Muscle of back (tissue), 13 donors: Measurements from ENCODE around the gene TMEM25. TPM values are rescaled to one million over a fixed set of nuclear protein-coding genes. Genes with fewer than 3 reads are reported as not detected.
A peak's percentile ranks its signal among the peaks of the same experiment; 100 is the strongest.
"Not testable (repeated sequence)": the region's sequence is repeated elsewhere in the genome, so short reads cannot be mapped to it uniquely, and the experiment has no call there.

Source experiments
- DNase-seq, 3 donors: peaks; one replicate each; pipeline versions ENCODE4 v3.0.0 to v3.0.0-alpha.2; 2013
- long read RNA-seq, 9 donors: transcript quantifications; one replicate each; lab custom pipeline, GENCODE V29; 2026
- polyA plus RNA-seq, 10 donors: library from polyadenylated mRNA; unstranded; fragments of 120-200 nt; gene quantifications; one replicate each; pipeline ENCODE4 v1.2.1, GENCODE V29; 2013; ENCODE audit not compliant: insufficient read length in 10 of 10

TMEM25 gene
- 10 to 100 TPM; 14.1 to 22.2 (median 16.3) TPM for polyA plus RNA-seq
- long read RNA-seq, donor 1, partial matches to known transcripts: 0 of 3 reads
- long read RNA-seq, donor 1, other reads (novel, unspliced or antisense): 0 of 3 reads
- long read RNA-seq, donor 2, partial matches to known transcripts: 0 of 1 reads
- long read RNA-seq, donor 2, other reads (novel, unspliced or antisense): 0 of 1 reads
- long read RNA-seq, donor 3: 0 reads
- long read RNA-seq, donor 4, partial matches to known transcripts: 0 of 8 reads
- long read RNA-seq, donor 4, other reads (novel, unspliced or antisense): 7 of 8 reads
- long read RNA-seq, donor 5, partial matches to known transcripts: 0 of 2 reads
- long read RNA-seq, donor 5, other reads (novel, unspliced or antisense): 0 of 2 reads
- long read RNA-seq, donor 6, partial matches to known transcripts: 0 of 2 reads
- long read RNA-seq, donor 6, other reads (novel, unspliced or antisense): 0 of 2 reads
- long read RNA-seq, donor 7, partial matches to known transcripts: 0 of 2 reads
- long read RNA-seq, donor 7, other reads (novel, unspliced or antisense): 0 of 2 reads
- long read RNA-seq, donor 8, partial matches to known transcripts: 7 of 8 reads
- long read RNA-seq, donor 8, other reads (novel, unspliced or antisense): 0 of 8 reads
- long read RNA-seq, donor 9: 0 reads

DNA sequence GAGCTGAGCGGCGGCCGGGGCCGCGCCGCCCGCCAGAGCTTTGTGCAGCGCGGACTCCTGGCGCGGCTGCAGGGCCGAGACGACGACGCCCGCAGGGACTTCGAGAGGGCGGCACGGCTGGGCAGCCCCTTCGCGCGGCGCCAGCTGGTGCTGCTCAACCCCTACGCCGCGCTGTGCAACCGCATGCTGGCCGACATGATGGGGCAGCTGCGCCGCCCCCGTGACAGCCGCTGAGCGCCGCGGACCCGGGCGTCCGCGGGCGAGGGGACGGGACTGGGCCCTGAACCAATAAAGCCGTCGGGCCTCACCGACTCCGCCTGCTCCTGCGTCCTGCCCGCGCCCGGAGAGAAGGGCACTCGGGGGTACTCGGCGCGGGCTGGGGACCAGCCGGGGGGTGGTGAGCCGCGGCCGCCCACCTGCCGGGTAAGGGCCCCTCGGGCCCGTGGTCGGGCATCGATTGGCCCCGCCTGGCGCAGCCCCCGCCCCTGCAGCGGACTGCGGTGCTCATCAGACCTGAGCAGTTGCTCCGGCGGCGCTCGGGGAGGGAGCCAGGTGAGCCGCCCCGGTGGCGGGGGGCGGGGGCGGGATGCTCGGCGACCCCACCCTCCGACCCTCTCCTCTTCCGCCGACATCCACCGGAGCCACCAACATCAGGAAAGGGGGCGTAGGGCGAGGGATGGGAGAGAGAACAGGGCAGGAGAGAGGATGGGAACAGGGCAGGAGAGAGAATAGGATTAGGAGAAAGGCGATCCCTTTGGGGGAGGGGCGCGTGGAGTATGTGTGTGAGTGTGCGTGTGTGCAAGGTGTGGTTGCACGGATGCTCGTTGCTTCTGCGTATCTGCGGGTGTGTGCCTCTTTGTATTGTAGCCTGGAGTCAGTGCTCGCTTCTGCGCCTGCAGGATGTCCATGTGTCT is at the start of gene TMEM25:
TSS of gene TMEM25 (plus strand) at position 510 of the 914 bp plus-strand sequence. CDS start 610 bp downstream, outside the sequence.
- DNase-seq: peak; percentile 33 to 90 (median 68)

DNA sequence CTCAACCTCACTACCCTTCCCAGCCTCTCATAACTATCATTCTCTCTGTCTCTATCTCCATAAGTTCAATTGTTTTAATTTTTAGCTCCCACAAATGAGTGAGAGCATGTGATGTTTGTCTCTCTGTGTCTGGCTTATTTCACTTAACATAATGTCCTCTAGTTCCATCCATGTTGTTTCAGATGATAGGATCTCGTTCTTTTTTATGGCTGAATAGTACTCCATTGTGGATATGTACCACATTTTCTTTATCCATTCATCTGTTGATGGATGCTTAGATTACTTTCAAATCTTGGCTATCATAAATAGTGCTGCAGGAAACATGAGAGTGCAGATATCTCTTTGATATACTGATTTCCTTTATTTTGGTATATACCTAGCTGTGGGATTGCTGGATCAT is 49.8 kb upstream of the TMEM25 start:
- not testable (repeated sequence) for DNase-seq

GRCh38 chr11:118484405-118484804 is 46.6 kb upstream of the TMEM25 start:
- DNase-seq: no peak

DNA sequence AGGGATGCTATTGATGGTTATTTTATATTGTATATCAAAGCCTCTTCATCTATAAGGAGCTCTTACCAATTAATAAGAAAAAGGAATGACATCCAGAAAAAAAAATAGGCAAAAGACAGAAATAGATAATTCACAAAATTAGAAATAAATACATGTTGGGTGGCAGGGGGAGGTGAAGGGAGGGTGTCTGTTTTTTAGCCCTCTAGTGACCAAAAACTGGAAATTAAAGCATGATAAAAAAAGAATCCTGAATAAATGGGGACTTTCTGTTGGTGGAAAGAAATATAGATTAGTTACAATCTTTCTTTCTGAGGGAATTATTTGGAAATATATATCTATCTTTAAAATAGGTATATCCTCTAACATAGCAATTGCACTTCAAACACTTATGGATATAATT is 45.7 kb upstream of the TMEM25 start:
- no peak for DNase-seq

DNA sequence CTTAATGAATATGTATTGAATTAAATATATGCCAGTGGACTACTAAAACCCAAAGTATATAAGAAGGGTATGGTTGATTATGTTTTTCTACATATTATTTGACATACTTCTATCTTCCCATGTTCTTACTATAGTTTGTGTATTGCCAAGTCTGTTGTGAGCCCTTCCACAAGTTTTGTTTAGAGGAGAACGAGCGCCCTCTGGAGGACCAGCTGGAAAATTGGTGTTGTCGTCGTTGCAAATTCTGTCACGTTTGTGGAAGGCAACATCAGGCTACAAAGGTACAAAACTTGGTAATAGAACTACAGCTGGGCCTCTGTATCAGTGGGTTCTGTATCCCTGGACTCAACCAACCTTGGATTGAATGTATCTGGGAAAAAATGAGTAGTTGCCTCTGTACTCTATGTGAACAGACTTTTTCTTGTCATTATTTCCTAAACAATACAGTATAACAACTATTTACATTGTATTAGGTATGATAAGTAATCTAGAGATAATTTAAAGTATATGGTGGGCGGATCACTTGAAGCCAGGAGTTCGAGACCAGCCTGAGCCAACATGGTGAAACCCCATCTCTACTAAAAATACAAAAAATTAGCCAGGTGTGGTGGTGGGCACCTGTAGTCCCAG is 42.4 kb upstream of the TMEM25 start:
- DNase-seq: peak; percentile 74 to 87 (median 85)

DNA sequence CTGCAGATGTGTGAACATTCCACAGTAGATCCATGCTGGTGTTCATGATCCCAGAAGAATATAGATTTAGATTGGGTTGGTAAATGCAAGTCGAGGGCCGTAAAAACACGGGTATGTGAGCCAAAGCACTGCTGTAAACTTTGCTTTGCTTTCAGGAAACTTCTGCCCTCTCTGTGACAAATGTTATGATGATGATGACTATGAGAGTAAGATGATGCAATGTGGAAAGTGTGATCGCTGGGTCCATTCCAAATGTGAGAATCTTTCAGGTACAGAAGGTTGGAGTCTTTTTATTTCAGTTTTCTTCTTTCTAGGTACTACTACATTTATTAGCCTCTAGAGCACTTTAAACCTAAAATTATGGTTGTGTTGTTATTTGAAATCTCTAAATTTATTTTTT is 40.0 kb upstream of the TMEM25 start:
- DNase-seq: no peak

DNA sequence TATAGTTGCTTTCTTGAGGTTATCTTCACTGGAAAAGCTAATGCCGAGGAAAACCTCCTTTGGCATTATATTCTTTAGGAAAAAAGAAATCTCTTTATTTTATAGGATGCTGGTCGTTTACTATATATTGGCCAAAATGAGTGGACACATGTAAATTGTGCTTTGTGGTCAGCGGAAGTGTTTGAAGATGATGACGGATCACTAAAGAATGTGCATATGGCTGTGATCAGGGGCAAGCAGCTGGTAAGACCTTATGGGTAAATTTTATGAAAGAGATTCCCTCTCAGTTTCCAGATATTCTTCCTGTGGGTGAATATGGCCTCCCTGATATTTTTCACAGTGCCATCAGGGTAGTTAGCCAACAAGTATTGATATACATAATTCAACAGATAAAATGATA is 33.2 kb upstream of the TMEM25 start:
- DNase-seq: no peak

DNA sequence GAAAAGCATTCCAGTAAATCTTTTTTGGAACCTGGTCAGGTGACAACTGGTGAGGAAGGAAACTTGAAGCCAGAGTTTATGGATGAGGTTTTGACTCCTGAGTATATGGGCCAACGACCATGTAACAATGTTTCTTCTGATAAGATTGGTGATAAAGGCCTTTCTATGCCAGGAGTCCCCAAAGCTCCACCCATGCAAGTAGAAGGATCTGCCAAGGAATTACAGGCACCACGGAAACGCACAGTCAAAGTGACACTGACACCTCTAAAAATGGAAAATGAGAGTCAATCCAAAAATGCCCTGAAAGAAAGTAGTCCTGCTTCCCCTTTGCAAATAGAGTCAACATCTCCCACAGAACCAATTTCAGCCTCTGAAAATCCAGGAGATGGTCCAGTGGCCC is 27.8 kb upstream of the TMEM25 start:
- no peak for DNase-seq

DNA sequence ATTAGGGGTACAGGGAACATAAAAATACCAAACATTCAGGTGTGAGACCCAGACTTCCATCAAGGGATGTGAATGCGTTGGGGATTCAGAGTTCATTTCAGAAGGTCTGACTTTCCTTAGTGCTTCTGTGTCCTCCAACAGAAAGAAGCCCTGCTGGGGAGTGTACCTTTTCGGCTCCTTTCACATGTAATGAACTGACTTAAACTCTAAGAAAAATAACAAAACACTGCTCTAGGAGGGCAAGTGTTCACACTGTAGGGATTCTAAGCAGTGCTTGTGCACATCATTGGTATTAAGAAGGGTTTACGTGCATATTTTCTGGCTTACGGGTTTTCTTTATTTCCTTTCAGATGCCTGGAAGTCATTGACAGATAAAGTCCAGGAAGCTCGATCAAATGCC is 19.4 kb upstream of the TMEM25 start:
- DNase-seq: no peak

GRCh38 chr11:118514103-118514502 is 16.9 kb upstream of the TMEM25 start:
- DNase-seq: no peak

DNA sequence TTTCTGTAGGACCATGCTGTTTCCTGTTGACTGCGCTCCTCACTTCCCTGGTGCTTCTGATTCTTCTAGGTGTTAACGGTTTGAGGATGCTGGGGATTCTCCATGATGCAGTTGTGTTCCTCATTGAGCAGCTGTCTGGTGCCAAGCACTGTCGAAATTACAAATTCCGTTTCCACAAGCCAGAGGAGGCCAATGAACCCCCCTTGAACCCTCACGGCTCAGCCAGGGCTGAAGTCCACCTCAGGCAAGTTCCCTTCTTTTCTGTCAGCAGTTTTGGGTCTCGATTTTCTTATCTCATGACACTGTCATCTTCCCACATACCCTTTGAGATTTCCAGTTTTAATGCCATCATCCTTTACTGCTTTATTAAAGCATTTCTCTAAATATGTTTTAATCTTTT is 11.4 kb upstream of the TMEM25 start:
- DNase-seq: no peak

GRCh38 chr11:118521892-118522311 is 9.1 kb upstream of the TMEM25 start:
- DNase-seq: peak; percentile 16 to 32 (median 19)

DNA sequence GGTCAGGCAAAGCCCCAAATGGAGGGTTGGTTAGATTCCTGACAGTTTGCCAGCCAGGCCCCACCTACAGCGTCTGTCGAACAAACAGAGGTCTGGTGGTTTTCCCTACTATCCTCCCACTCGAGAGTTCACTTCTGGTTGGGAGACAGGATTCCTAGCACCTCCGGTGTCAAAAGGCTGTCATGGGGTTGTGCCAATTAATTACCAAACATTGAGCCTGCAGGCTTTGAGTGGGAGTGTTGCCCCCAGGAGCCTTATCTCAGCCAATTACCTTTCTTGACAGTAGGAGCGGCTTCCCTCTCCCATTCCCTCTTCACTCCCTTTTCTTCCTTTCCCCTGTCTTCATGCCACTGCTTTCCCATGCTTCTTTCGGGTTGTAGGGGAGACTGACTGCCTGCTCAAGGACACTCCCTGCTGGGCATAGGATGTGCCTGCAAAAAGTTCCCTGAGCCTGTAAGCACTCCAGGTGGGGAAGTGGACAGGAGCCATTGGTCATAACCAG is 8.4 kb upstream of the TMEM25 start:
- DNase-seq: peak in 1 of 3 donors; percentile 13

DNA sequence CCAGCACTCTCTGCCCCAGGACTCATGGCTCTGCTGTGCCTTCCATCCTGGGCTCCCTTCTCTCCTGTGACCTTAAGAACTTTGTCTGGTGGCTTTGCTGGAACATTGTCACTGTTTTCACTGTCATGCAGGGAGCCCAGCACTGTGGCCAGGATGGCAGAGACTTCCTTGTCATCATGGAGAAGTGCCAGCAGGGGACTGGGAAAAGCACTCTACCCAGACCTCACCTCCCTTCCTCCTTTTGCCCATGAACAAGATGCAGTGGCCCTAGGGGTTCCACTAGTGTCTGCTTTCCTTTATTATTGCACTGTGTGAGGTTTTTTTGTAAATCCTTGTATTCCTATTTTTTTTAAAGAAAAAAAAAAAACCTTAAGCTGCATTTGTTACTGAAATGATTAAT is 6.6 kb upstream of the TMEM25 start:
- no peak for DNase-seq

DNA sequence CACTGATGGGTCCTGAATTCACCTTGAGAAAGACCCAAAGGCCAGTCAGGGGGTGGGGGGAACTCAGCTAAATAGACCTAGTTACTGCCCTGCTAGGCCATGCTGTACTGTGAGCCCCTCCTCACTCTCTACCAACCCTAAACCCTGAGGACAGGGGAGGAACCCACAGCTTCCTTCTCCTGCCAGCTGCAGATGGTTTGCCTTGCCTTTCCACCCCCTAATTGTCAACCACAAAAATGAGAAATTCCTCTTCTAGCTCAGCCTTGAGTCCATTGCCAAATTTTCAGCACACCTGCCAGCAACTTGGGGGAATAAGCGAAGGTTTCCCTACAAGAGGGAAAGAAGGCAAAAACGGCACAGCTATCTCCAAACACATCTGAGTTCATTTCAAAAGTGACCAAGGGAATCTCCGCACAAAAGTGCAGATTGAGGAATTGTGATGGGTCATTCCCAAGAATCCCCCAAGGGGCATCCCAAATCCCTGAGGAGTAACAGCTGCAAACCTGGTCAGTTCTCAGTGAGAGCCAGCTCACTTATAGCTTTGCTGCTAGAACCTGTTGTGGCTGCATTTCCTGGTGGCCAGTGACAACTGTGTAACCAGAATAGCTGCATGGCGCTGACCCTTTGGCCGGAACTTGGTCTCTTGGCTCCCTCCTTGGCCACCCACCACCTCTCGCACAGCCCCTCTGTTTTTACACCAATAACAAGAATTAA is 6.1 kb upstream of the TMEM25 start:
- peak in 1 of 3 donors; percentile 35 for DNase-seq

DNA sequence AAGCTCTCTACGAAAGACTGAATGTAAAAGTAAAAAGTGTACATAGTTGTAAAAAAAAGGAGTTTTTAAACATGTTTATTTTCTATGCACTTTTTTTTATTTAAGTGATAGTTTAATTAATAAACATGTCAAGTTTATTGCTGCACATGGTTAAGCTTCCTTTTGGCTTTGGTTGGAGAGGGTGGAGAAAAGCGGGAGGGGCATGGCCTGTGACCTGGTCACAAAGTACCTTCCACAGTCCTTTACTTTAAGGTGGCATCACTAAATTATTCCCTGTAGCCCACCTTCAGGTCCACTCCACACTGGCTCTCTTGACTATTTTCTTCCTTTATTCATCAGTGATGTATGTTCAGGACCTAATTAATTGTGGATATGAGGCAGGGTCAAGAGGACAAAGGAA is 4.3 kb upstream of the TMEM25 start:
- DNase-seq: no peak

GRCh38 chr11:118527109-118527508 is 3.9 kb upstream of the TMEM25 start, which contains the start of gene TTC36:
TTC36 (plus strand) TSS chr11:118527474; CDS start chr11:118527495, 21 bp downstream.
- DNase-seq: no peak

GRCh38 chr11:118528511-118528910 is 2.5 kb upstream of the TMEM25 start:
- no peak for DNase-seq

GRCh38 chr11:118529584-118530175 is 1.3 kb upstream of the TMEM25 start:
- DNase-seq: no peak

GRCh38 chr11:118530180-118530682 is 761 bp upstream of the TMEM25 start:
- peak; percentile 16 to 62 (median 30) for DNase-seq
